HG02840 (cell line): ENCODE measurements around the gene ARID3C.

Experiments used
- ATAC-seq: cut with Tn5 transposase; IDR thresholded peaks from one replicate; pipeline ENCODE4 v1.9.1; 2021; ENCODE audit warnings: mild to moderate bottlenecking, moderate library complexity, moderate number of reproducible peaks; ENCODE audit not compliant: unreplicated experiment, low FRiP score

ARID3C gene

DNA sequence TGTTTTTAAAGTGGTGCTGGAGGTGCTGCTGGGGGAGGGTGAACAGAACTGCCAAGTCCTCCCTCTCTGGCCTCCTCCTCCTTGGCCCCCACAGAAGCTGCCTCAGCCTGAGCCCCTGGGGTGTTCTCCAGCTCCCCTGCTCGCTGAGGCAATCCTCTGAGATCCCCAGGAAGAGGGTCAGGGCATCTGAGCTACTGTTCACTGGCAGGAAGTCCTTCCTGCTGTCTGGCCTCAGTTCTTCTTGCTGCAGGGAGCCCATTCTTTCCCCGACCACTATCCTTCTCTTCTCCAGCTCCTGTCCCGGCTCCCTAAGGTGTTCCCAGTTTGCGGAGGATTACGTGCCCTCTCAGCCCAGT lies 49.1 kb downstream of the ARID3C start:
- ATAC-seq, result no peak

DNA sequence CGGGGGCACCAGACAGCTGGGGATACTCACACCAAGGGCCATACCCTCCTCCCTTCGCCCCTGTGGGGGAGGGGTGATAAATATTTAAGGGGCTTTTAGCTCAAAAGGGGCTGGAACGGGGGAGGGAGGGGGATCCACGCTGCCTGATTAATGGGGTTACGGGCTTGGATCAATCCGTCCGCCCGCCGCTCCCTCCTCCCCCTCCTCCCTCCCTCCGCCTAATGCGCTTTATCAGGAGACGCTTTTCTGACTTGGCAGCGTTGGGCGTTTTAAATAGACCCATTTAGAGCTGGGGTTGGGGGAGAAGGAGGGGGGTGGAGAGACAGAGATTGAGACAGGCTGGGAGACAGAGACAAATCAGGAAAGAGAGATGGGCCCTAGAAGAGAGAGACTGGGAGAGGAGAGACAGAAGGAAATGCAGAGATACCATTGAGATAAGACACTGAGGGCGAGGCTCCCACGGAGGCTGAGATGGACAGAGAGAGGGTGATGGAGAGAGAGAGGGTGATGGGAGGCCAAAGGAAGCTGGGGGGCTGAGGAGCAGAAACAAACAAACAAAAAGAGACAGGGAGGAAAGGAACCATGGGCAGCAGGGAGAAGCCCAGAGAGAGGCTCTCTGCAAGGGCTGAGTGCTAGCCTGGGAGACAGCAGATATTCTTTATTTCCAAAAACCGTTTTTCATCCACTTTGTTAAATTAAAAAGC lies 49.6 kb downstream of the ARID3C start:
- no peak for ATAC-seq

DNA sequence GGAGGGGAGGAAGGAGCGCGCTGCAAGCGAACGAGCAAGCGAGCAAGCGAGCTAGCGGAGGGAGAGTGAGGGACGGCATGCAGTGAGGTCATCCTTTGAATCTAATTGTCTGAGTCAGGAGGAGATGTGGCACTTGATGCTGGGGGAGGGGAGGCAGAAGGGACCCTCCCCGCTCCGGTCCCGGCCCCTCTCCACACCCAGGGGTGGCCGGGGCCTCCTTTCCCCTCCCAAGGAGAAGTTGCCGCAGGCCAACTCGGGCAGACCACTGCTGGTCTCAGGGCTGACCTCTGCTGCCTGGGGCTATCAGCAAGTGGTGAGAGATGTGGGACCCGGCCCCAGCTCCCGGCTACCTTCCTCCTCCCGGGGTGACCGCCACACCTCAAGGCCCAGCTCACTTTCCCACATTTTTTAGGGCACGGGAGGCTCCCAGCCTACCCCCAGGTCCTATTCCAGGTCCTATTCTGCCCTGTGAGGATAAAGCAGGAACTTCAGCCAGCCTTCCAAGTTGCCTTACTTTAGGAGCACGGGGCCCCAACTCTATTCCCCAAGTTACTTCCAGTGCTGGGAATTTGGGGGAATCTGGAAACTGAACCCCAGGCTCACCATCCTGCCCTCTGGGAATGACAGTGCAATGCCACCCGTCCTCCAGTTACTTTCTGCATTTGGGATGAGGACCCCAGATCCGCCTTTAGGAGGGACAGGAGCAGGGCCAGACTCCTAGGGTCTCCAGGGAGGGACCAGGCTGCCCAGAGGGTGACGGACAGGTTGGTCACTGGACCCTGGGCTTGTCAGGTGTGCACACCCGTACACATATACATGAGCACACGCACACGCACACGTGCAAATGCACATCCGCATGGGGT lies 50.4 kb downstream of the ARID3C start:
- ATAC-seq, result no peak

DNA sequence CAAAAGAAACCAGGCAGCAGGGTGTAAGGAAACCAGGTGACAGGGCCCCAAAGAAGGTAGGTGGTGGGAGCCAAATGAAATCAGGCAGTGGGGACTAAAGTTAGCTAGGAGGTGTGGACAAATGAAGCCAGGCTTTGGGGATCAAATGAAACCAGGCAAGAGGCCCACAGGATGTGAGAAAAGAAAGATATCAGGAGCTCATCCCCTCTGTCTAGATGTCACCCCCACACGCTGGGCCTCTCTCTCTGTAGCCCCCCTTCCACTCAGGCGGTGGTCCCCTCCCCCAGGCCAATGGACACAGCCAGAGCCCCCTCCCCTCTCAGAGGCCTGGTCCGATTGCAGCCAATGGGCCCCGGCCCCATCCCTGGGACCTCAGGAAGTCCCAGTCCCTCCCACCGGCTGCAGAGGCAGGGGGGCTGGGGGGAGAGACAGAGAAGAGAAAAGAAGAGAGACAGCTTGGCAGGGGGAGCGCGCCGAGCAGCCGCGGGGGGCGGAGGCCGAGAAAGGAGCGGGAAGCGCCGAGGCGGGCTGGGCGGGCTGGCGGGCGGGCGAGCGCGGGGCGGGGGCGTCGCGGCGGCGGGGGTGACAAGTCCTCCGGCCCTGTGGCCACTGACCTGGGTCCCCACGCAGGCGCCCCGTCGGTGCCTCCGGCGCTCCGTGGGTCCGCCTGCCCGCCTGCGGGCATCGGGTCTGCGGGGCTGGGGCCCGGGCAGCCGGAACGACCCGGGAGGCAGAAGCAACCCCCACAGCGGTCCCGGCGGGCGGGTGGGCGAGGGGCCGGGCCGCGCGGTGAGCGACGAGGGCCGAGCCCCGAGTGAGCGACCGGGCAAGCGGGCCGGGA lies 51.2 kb downstream of the ARID3C start:
- no peak for ATAC-seq

DNA sequence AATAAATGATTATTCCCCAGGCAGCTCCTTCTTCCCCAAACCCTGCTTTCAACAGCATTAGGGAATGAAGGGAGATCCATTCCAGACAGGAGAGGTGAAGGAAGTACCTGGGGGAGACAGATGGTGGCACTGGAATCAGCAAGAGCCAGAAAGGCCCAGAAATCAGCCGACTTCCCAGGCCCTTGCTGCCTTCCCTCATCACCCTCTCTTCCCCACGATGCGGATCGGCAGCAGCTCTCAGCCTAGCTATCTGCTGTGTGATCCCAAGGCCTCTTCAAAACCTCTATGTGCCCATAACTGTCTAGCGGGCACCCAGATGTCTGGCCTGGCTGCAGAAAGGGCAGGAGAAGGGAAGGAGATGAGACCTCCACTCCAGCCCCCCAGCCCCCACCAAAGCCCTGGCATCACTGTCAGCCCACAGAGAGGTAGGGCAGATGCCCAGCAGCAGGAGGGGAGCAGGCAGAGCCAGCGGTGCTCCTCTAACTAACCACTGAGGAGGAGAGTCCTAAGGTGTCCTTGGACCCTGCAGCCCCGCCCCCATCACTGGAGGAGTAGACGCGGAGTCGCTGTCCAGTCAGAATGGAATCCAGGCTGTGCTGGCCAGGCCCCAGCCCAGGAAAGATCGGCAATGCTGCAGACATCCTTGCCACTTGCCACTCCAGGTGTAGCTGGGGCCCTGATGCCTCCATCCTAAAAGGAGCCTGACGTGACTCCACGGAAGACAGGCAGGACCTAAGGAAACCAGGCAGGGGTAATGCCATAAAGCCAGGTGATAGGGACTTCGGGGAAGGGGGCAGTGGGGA lies 52.1 kb downstream of the ARID3C start:
- ATAC-seq, result no peak

DNA sequence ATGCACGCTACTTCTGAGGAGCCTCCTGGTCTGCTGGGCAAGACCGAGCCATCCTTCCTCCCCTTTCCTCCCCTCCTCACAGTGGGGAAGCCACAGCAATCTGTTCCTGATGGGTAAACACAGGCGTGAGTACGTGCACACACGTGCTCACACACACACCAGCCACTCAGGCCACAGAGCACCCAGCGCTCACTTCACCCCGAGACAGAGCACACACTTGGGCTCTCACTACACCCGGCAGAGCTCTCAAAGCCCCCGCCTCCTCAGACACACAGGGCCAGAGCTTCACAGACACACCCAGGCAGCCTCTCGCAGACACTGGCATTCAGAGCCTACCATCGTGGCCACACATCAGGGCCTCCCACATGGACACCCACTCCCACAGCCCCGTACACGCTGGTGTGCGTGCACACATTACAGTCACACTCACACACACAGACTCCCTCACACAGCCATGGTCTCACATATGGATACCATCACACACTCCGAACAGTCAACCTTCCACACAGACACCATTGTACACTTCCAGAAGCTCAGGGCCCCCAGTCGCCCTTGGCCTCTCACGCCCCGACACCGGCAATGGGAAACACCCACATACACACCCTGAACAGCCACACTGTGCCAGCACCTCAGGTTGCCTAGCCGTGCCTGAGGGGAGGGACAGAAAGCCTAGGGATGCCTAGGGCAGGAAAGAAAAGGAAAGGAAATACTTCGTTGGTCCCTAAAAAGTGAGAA lies 52.8 kb downstream of the ARID3C start:
- ATAC-seq, result no peak

DNA sequence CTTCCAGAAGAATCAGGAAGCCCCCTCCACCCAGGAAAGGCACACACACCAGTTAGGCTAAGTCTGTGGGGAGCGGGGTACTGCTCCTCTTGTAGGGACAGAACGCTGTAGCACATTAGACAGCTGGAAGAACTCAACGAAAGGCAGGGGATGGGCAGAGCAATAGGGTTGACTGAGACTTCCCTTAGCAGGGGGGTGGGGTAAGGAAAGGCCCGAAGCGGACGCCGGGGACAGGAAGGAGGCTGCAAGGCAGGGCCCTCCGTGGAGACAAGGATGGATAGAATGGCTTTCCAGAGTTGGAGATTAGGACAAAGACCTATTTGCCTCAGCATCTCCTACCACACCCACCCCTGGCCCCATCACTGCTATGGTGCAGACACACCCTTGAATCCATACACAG lies 53.6 kb downstream of the ARID3C start:
- ATAC-seq, result no peak

DNA sequence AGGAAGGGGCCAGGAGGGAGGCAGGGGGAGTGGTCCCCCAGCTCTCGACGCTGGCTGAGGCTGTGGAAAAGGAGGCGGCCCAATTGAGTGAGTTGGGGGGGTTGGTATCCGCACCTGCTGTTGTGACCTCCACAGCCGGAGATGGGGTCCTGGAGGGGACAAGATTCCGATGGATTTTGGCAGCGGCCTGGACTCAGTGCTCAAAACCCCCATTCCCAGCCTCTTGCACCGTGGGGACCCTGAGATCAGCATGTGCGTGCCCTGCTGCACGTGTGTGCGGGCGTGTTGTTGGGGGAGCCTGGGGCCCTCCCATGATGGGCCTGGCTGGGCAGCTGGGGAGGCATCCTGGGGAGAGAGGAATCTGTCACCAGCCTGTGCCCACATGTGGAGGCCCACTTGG lies 54.3 kb downstream of the ARID3C start:
- no peak for ATAC-seq

DNA sequence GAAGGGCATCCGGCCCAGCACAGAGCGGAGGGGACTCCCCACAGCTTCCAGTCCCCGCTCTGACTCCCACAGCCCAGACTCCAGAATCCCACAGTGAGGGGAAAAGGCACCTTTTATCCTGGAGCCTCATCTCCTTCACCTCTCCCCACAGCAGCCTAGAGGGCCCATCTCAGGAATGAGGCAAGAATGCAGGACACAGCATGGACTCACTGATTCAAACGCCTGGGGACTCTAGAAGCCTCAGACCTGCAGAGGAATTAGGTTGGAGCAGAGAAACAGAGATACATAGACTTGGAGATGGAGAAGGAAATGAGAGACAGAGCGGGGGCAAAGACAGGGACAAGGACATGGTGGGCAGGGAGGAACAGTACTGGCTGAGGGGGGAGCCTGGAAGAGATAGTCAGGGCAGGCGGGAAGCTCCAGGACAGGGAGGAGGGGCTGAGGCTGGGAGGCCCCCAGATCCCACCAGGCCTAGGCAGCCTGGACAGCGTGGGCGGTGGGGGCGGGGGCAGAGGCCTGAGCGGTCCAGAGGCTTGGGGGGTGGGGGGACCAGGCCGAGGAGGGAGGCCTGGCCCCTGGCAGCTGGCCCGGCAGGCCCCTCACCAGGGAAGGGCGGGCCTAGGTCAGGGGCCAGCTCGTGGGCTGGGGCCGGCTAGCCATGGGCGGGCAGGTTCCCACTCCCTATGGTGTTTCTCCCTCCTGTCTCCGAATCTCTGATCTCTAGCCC lies 55.1 kb downstream of the ARID3C start:
- ATAC-seq, result no peak

DNA sequence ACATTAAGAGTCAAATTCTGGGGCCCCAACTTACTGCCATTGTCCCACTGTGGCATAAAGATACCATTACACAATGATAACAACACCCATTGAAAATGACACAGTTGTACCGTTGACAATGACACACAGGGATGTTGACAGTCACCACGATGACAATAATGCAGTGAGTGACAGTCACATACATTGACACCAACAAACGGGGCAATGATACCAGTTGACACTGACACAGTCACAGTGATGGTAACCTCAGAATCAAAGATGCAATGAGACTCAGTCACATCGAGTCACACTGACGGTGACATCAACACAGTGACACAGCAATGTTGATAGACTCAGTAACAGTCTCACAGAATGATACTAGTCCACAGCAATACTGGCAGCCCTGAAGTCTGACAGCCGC lies 56.2 kb downstream of the ARID3C start:
- ATAC-seq, result no peak

DNA sequence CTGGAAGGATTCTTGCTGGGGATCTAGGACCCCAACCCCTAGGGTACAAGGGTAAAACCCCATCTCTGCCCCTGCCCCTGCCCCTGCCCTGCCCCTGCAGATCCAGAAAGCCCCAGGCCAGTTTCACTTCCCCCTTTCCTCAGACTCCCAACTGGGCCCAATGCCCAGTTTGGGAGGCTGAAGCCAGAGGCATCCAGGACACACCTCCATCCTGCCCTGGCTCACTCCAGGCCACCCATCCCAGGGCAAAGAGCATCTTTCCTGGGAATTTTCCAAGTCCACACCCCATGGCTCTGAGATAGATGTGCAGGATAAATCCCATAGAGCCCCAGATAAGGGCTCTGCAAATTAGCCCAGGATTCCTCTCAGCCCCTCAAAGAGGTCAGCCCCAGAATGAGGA lies 56.8 kb downstream of the ARID3C start:
- ATAC-seq, result no peak

DNA sequence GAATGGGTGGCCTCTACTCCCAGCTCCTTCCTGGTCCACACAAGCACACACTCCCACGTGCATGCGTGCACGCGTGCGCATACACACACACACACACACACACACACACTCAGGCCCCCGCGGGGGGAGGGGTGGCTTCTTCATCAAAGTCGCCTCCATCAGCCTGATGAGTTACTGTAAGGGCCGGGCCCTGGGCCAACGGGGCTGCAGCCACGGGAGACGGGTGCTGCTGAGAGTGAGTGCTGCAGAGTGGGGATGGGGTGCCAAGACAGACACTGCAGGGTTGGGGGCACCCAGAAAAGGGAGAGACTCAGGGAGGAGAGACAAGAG lies 57.4 kb downstream of the ARID3C start:
- no peak for ATAC-seq
